Transverse colon (tissue), 4 donors: Measurements from ENCODE around the gene SPDYE16.
"Not testable (repeated sequence)": the region's sequence is repeated elsewhere in the genome, so short reads cannot be mapped to it uniquely, and the experiment has no call there.

Experiments
- EP300 ChIP-seq: sonication (generic); formaldehyde crosslinking; IDR thresholded peaks from one replicate; pipeline ENCODE4 v1.6.1; 2017; ENCODE audit warnings: antibody characterized with exemption, low read depth
- POLR2A ChIP-seq: fragments of 450-650 bp; IDR thresholded peaks from one replicate; pipeline ENCODE4 v1.6.1; 2016; ENCODE audit warnings: antibody characterized with exemption, mild to moderate bottlenecking, moderate library complexity
- POLR2AphosphoS5 ChIP-seq, 3 donors: sonication (generic); formaldehyde crosslinking; IDR thresholded peaks; one replicate each; pipeline ENCODE4 v1.6.1; 2016; ENCODE audit warnings: antibody characterized with exemption in 3 of 3
- TF ChIP-seq, protein P1 (sequence below), 5 experiments: fragments of 200-600 bp in 3 of 5; fragments of 450-650 bp in 2 of 5; sonication (generic) in 3 of 5; IDR thresholded peaks; 1 replicate in 2 of 5; 2 replicates in 3 of 5; pipeline ENCODE4 v1.5.1; 2016 to 2017; ENCODE audit warnings: antibody characterized with exemption in 5 of 5, inconsistent platforms in 3 of 5, mild to moderate bottlenecking in 2 of 5, moderate library complexity in 1 of 5

DNA sequence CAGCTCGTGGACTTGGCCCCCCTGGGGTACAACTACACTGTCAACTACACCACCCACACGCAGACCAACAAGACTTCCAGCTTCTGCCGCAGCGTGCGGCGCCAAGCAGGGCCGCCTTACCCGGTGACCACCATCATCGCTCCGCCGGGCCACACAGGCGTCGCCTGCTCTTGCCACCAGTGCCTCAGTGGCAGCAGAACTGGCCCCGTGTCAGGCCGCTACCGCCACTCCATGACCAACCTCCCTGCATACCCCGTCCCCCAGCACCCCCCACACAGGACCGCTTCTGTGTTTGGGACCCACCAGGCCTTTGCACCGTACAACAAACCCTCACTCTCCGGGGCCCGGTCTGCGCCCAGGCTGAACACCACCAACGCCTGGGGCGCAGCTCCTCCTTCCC, 60.4 kb downstream of the SPDYE16 start:
- TF ChIP-seq, protein P1, sequence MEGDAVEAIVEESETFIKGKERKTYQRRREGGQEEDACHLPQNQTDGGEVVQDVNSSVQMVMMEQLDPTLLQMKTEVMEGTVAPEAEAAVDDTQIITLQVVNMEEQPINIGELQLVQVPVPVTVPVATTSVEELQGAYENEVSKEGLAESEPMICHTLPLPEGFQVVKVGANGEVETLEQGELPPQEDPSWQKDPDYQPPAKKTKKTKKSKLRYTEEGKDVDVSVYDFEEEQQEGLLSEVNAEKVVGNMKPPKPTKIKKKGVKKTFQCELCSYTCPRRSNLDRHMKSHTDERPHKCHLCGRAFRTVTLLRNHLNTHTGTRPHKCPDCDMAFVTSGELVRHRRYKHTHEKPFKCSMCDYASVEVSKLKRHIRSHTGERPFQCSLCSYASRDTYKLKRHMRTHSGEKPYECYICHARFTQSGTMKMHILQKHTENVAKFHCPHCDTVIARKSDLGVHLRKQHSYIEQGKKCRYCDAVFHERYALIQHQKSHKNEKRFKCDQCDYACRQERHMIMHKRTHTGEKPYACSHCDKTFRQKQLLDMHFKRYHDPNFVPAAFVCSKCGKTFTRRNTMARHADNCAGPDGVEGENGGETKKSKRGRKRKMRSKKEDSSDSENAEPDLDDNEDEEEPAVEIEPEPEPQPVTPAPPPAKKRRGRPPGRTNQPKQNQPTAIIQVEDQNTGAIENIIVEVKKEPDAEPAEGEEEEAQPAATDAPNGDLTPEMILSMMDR (IDR thresholded peaks at IDR 0.05) = not testable (repeated sequence)
- TF ChIP-seq POLR2A; POLR2AphosphoS5 (IDR thresholded peaks at IDR 0.05); EP300: not testable (repeated sequence)
